SK-N-SH treated with all-trans-retinoic acid at 6 μM for 48 hours (cell line): ENCODE data around the gene KIF12.
"Not testable (repeated sequence)": the region's sequence is repeated elsewhere in the genome, so short reads cannot be mapped to it uniquely, and the experiment has no call there.

Source experiments
- ATAC-seq: fragments of 200-7000 bp; cut with Tn5 transposase; 3 replicates; pipeline ENCODE4 v1.9.1; 2020; ENCODE audit warnings: mild to moderate bottlenecking, moderate library complexity
- ARNTL ChIP-seq: fragments of 450-650 bp; formaldehyde crosslinking; IDR thresholded peaks from 2 replicates; pipeline ENCODE4 v1.5.0; 2020; ENCODE audit warnings: low read depth, mild to moderate bottlenecking, moderate library complexity, borderline replicate concordance
- BACH2 ChIP-seq: fragments of 250-450 bp; sonication (Bioruptor Pico); IDR thresholded peaks from 2 replicates; pipeline ENCODE4 v1.9.0; 2021; ENCODE audit warnings: mild to moderate bottlenecking, borderline replicate concordance
- CREB5 ChIP-seq: fragments of 250-450 bp; sonication (Bioruptor Pico); IDR thresholded peaks from 2 replicates; pipeline ENCODE4 v1.5.1; 2020; ENCODE audit warnings: low read depth, mild to moderate bottlenecking, moderate library complexity
- ESRRG ChIP-seq: fragments of 250-450 bp; sonication (Bioruptor Pico); IDR thresholded peaks from 2 replicates; pipeline ENCODE4 v1.6.1; 2021; ENCODE audit warnings: mild to moderate bottlenecking
- GLIS3 ChIP-seq: fragments of 250-450 bp; sonication (Bioruptor Pico); IDR thresholded peaks from 2 replicates; pipeline ENCODE4 v1.5.0; 2020; ENCODE audit warnings: mild to moderate bottlenecking, moderate library complexity
- ISL1 ChIP-seq: fragments of 250-450 bp; sonication (Bioruptor Pico); IDR thresholded peaks from 2 replicates; pipeline ENCODE4 v2.1.2; 2022; ENCODE audit warnings: mild to moderate bottlenecking, moderate library complexity
- OSR1 ChIP-seq: fragments of 250-450 bp; sonication (Bioruptor Pico); IDR thresholded peaks from 2 replicates; pipeline ENCODE4 v1.8.0; 2022; ENCODE audit warnings: moderate library complexity, mild to moderate bottlenecking, inconsistent platforms
- PATZ1 ChIP-seq: fragments of 250-450 bp; sonication (Bioruptor Pico); IDR thresholded peaks from 2 replicates; pipeline ENCODE4 v1.8.0; 2020; ENCODE audit warnings: mild to moderate bottlenecking, moderate library complexity, borderline replicate concordance
- RARB ChIP-seq: fragments of 250-450 bp; sonication (Bioruptor Pico); IDR thresholded peaks from 2 replicates; pipeline ENCODE4 v1.8.0; 2021; ENCODE audit warnings: mild to moderate bottlenecking, moderate library complexity
- SNAI2 ChIP-seq: fragments of 250-450 bp; sonication (Bioruptor Pico); IDR thresholded peaks from 2 replicates; pipeline ENCODE4 v1.5.0; 2020; ENCODE audit warnings: mild to moderate bottlenecking, moderate library complexity
- TCF4 ChIP-seq: fragments of 250-450 bp; sonication (Bioruptor Pico); IDR thresholded peaks from 2 replicates; pipeline ENCODE4 v1.8.0; 2021; ENCODE audit warnings: mild to moderate bottlenecking, moderate library complexity, borderline replicate concordance
- TOX ChIP-seq: fragments of 250-450 bp; sonication (Bioruptor Pico); IDR thresholded peaks from 2 replicates; pipeline ENCODE4 v1.8.0; 2021; ENCODE audit warnings: mild to moderate bottlenecking, moderate library complexity, borderline replicate concordance
- TSHZ2 ChIP-seq: fragments of 250-450 bp; sonication (Bioruptor Pico); IDR thresholded peaks from 2 replicates; pipeline ENCODE4 v1.5.0; 2020; ENCODE audit warnings: mild to moderate bottlenecking, moderate library complexity
- ZFP3 ChIP-seq: fragments of 250-450 bp; sonication (Bioruptor Pico); IDR thresholded peaks from 2 replicates; pipeline ENCODE4 v1.5.0; 2020; ENCODE audit warnings: mild to moderate bottlenecking, moderate library complexity
- ZFP30 ChIP-seq: fragments of 450-650 bp; formaldehyde crosslinking; IDR thresholded peaks from 2 replicates; pipeline ENCODE4 v1.5.0; 2022; ENCODE audit warnings: mild to moderate bottlenecking, moderate library complexity
- ZNF565 ChIP-seq: fragments of 450-650 bp; formaldehyde crosslinking; conservative IDR thresholded peaks from 2 replicates; pipeline ENCODE4 v1.5.0; 2020; ENCODE audit warnings: low read depth, mild to moderate bottlenecking, moderate library complexity
- ZNF70 ChIP-seq: fragments of 450-650 bp; formaldehyde crosslinking; IDR thresholded peaks from 2 replicates; pipeline ENCODE4 v1.5.0; 2020; ENCODE audit warnings: mild to moderate bottlenecking, moderate library complexity
- TF ChIP-seq, protein P1 (sequence below): fragments of 250-450 bp; sonication (Bioruptor Pico); IDR thresholded peaks from 2 replicates; pipeline ENCODE4 v1.8.0; 2021; ENCODE audit warnings: low read depth, mild to moderate bottlenecking, moderate library complexity, borderline replicate concordance
- TF ChIP-seq, protein P2 (sequence below): fragments of 250-450 bp; sonication (Bioruptor Pico); IDR thresholded peaks from 2 replicates; pipeline ENCODE4 v1.5.1; 2021; ENCODE audit warnings: mild to moderate bottlenecking, moderate library complexity

KIF12 gene

GRCh38 chr9:114083666-114084065 lies 15.4 kb downstream of the KIF12 start:
- no peak for ATAC-seq
- TF ChIP-seq ARNTL (CRISPR knock-in tag) = no peak
- TF ChIP-seq, all 23 proteins: peak for 0

DNA sequence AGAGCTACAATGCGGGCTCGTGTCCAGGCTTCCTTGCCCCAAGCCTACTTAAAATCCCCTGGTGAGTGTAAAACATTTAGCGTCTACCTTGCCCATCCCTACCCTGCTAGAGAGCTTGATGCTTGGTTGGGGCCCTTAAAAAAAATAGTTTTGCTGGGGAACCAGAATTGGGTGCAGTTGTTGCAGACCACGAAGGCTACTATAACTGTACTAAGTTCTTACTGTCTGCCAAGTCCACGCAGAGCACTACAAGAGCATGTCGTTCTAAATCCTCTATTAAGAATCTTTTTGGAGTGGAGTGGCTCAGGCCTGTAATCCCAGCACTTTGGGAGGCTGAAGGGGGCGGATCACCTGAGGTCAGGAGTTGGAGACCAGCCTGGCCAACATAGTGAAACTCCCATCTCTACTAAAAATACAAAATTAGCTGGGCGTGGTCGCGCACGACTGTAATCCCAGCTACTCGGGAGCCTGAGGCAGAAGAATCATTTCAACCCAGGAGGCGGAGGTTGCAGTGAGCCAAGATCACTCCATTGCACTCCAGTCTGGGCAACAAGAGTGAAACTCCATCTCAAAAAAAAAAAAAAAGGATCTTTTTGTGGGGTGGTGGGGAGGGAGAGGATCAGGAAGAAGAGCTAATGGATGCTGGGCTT lies 16.2 kb downstream of the KIF12 start:
- not testable (repeated sequence) for ATAC-seq

DNA sequence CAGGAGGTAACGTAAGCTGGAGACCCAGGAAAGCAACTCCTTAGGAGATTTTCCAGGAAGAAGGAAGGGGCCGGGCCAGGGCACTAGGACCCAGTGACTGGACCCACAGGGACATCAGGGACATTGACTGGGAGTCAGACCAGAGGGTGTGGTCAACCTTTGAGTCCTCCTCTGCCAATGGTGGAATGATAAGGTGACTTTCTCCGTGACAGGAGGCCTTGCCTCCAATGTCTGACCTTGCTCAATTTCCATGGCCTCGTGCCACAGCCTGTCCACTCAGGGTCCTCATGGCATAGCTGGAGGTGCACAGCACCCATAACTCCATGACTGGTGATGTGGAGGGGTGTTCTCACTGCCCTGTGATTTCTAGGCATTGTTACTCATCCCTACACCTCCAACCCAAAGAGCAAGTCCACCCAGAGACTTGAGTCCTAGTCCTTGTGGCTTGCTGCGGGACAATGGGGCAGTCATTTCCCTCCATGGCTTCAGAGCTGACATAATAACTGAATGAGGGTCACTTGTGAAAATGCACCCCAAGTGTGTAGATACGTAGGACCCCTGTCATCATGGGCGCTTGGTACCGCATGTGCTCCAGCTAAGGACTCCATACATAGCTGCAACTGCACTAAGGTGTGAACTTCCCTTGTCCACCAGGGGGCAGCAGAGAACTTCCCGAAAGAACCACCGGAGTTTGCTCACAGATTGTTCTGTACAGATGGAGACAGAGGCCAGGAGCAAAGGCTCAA lies 16.9 kb downstream of the KIF12 start:
- no peak for TF ChIP-seq ZFP30
- no peak for TF ChIP-seq ZFP3 (CRISPR knock-in tag)
- ATAC-seq = peak; percentile 99

- no peak for TF ChIP-seq ZNF70 (CRISPR knock-in tag)
- no peak for TF ChIP-seq SNAI2
- no peak for TF ChIP-seq TSHZ2 (CRISPR knock-in tag)
- TF ChIP-seq OSR1 (CRISPR knock-in tag) = no peak
- TF ChIP-seq ZFP3 (CRISPR knock-in tag) = no peak
- TF ChIP-seq, protein P1, sequence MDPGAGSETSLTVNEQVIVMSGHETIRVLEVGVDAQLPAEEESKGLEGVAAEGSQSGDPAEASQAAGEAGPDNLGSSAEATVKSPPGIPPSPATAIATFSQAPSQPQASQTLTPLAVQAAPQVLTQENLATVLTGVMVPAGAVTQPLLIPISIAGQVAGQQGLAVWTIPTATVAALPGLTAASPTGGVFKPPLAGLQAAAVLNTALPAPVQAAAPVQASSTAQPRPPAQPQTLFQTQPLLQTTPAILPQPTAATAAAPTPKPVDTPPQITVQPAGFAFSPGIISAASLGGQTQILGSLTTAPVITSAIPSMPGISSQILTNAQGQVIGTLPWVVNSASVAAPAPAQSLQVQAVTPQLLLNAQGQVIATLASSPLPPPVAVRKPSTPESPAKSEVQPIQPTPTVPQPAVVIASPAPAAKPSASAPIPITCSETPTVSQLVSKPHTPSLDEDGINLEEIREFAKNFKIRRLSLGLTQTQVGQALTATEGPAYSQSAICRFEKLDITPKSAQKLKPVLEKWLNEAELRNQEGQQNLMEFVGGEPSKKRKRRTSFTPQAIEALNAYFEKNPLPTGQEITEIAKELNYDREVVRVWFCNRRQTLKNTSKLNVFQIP (CRISPR knock-in tag) = no peak
- no peak for TF ChIP-seq RARB
- TF ChIP-seq GLIS3 (CRISPR knock-in tag) = no peak
- TF ChIP-seq TOX = no peak
- no peak for TF ChIP-seq BACH2 (CRISPR knock-in tag)
- no peak for TF ChIP-seq CREB5
- TF ChIP-seq, protein P2, sequence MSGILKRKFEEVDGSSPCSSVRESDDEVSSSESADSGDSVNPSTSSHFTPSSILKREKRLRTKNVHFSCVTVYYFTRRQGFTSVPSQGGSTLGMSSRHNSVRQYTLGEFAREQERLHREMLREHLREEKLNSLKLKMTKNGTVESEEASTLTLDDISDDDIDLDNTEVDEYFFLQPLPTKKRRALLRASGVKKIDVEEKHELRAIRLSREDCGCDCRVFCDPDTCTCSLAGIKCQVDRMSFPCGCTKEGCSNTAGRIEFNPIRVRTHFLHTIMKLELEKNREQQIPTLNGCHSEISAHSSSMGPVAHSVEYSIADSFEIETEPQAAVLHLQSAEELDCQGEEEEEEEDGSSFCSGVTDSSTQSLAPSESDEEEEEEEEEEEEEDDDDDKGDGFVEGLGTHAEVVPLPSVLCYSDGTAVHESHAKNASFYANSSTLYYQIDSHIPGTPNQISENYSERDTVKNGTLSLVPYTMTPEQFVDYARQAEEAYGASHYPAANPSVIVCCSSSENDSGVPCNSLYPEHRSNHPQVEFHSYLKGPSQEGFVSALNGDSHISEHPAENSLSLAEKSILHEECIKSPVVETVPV (CRISPR knock-in tag) = no peak
- no peak for TF ChIP-seq ISL1 (CRISPR knock-in tag)
- no peak for TF ChIP-seq ARNTL (CRISPR knock-in tag)
- ATAC-seq = no peak
Observed at GRCh38 chr9:114081441-114082016, 17.6 kb downstream of the KIF12 start.

- no peak for ATAC-seq
- no peak for TF ChIP-seq ZFP30
- TF ChIP-seq ARNTL (CRISPR knock-in tag) = no peak
- TF ChIP-seq ZFP3 (CRISPR knock-in tag) = no peak
- no peak for TF ChIP-seq ISL1 (CRISPR knock-in tag)
- TF ChIP-seq SNAI2 = no peak
- no peak for TF ChIP-seq ESRRG
- TF ChIP-seq BACH2 (CRISPR knock-in tag) = no peak
- no peak for TF ChIP-seq PATZ1 (CRISPR knock-in tag)
- no peak for TF ChIP-seq TCF4
- TF ChIP-seq ZNF565 (CRISPR knock-in tag) = no peak
- TF ChIP-seq OSR1 (CRISPR knock-in tag) = no peak
- no peak for TF ChIP-seq ZNF70 (CRISPR knock-in tag)
- TF ChIP-seq CREB5 = no peak
- no peak for TF ChIP-seq GLIS3 (CRISPR knock-in tag)
Observed at GRCh38 chr9:114080773-114081440, 18.2 kb downstream of the KIF12 start.
